HG02870 (cell line): ENCODE measurements around the gene PROX2.

ENCODE experiments used
- ATAC-seq: cut with Tn5 transposase; IDR thresholded peaks from one replicate; pipeline ENCODE4 v1.9.1; 2021; ENCODE audit warnings: mild to moderate bottlenecking, moderate library complexity; ENCODE audit not compliant: unreplicated experiment

PROX2 gene

GRCh38 chr14:74881431-74882102 is 5.6 kb upstream of the PROX2 start, which contains the start of gene DLST:
DLST (plus strand) TSS chr14:74881916; CDS start chr14:74881954, 38 bp downstream.
- peak; percentile 89 for ATAC-seq

DNA sequence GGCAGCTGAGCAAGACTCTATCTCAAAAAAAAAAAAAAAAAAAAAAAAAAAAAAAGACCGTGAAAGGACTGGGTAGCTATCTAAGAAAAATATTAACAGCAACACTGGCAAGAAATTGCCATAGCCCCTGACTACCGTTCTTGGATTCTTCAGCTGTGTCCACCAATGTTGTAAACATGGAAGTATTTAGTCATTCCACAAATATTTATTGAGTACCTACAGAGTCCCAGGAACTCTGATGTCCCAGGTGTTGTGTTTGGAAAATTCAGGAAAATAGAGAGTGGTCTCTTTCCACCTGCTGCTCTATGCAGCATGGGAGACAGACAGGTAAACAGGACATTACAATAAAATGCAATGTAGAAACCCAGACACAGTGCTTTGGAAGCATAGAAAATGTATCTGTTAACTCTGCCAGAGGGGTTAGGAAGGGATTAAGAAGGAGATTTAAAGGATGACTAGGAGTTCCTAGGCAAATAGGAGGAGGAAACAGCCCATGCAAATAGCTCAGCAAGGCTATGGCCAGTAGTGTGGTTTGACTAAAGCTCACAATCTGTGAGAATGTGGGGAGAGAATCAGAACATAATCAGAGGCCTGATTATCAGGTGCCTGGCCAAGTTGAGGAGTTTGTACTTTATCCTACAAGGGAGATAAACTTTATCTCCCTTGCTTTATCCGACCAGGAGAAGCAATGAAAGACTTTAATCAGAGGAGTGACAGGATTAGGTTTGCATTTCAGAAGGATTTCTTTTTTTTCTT is 3.7 kb upstream of the PROX2 start:
- no peak for ATAC-seq

- ATAC-seq: no peak
Observed at GRCh38 chr14:74875204-74875603, 741 bp downstream of the PROX2 start.

DNA sequence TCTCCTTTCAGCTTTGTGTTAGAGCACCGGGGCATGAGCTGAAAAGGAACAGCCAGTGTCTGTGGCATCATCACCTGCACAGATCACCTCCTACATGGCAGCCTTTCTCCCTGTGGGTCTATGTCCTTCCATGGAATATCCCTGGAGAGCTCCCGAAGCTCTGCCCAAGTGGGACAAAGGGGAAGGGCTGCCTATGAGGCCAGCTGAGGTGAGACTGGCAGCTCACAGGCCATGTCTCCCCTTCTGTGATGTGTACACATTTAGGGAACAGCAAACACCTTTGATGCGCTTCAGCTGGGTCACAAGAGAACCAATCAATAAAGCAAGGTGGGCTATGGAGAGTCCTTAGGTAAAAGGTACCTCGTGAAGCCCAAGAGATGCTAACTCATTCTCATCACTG is 4.1 kb downstream of the PROX2 start:
- no peak for ATAC-seq

DNA sequence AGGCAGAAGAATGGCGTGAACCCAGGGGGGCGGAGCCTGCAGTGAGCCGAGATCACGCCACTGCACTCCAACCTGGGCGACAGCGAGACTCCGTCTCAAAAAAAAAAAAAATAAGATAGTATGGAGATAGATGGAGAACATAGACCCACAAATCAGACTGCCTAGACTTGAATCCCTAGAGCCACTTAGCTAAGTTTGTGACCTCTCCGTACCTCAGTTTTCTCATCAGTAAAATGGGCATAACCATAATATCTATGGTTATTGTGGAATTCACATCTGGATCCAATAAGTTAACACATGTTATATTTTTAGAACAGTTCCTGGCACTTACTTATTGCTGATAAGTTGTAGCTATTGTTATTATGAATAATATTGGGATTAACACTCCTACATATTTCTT is 7.2 kb downstream of the PROX2 start:
- ATAC-seq: no peak

DNA sequence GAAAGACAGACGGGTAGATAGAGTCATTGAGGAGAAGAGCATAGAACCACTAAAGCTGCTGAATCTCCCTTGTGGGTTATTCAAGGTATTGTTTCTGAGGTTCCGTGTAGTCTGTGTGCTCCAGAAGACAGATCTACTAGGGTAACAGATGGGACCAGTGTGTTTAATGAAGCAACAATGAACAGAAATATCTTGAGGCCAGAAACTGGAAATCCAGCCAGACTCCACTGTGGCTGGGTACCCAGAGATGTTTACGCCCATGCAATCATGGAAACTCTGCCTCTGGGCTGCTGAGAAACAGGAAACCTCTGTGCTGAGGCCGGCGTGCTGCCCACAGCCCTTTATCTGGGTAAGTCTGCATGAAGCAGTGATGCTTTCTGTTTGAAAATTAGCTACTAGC is 8.3 kb downstream of the PROX2 start:
- ATAC-seq: no peak

- no peak for ATAC-seq
Observed at GRCh38 chr14:74866708-74867389, 9.1 kb downstream of the PROX2 start.

DNA sequence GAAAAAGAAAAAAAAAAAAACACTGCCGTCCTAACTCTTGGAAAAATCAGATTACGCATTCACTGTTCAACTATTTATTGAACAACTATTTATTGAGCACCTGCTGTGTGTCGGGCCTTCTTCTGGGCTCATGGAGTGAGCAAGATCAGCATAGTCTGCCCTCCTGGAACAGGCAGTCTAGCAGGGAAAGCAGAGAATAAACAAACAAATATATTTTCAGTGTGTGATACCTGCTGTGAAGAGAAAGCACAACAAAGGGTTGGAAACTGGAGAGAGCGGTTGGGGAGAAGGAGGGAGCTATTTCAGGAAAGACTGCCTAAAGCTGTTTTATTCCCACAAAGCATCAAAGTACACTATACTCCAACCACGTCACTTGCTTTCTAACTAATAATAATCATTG is 10.8 kb downstream of the PROX2 start:
- ATAC-seq: no peak

GRCh38 chr14:74864198-74864597 is 11.7 kb downstream of the PROX2 start:
- ATAC-seq: no peak

GRCh38 chr14:74863274-74863673 is 12.7 kb downstream of the PROX2 start:
- ATAC-seq: no peak

GRCh38 chr14:74861734-74862090 is 14.2 kb downstream of the PROX2 start:
- no peak for ATAC-seq

DNA sequence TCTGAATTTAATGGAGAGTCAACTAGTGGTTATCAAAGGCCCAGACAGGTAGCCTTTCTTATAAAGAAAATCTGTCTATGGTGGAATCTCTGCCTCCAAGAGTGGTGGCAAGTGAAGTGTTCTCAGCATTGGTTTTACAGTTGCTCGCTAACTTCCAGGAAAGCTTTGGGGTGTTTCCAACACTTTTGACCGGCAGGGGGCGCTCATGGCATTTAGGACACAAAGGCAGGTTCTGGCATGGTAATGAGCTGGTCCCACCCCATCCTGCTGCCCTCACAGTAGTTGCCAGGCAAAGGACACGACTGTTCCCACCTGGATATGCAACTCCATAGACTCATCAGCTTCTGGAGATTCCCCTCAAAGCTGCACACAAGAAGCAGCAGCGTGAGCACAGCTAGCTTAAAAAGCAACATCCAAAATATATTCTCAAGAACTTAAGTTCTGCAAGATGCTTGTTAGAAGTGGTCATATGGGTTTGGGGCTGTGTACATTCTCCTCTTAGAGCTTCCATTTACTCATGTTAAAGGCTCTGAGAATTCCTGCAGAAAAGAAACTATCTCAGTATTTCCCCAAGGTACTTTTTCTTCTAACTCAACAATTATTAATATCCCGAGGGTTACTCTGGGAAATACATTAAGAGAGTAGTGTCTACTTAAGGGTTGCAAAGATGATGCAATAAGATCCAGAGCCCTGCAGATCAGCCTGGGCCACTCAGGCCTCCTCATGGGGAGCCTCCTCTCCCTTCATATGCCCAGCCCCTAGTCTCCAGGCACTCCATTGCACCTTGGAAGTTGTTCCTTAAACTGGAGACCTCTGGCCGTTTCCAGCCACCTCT is 14.8 kb downstream of the PROX2 start:
- ATAC-seq: no peak

GRCh38 chr14:74859757-74860552 is 16.0 kb downstream of the PROX2 start:
- no peak for ATAC-seq

DNA sequence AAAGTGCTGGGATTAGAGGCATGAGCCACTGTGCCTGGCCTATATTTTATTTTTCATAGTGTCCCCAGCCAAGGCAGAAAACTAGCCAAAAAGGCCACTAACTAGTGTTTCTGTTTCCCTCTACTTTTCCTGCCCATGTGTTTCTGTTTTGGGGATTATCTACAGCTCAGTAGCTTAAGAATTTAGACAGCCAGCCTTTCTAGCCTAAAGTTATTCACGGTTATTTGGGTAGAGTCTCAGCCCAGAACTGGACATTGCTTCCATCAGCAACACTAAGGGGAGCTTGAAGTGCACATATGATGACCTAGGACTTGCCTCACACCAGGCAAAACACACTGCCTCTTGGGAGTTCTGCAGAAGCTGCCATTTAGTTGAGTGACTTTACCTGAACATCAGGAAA is 17.9 kb downstream of the PROX2 start:
- no peak for ATAC-seq

DNA sequence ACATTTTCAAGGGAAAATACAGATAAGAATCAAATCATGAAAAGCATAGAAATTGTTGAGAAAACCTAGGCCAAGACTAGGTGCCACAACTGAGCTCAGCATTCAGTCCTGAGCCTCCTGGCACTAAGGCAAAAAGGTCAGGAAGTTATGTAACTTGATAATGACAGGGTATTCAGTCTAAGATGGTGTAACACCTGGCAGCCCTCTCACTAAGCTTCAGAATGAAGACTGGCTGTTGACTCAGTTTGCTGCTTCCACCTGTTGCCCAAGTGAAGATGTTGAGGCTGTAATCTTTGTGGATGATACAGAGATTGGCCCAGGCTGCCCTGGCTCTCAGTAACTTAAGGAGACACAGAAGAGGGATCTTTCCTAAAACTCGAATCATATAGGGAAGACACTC is 19.6 kb downstream of the PROX2 start:
- ATAC-seq: no peak

DNA sequence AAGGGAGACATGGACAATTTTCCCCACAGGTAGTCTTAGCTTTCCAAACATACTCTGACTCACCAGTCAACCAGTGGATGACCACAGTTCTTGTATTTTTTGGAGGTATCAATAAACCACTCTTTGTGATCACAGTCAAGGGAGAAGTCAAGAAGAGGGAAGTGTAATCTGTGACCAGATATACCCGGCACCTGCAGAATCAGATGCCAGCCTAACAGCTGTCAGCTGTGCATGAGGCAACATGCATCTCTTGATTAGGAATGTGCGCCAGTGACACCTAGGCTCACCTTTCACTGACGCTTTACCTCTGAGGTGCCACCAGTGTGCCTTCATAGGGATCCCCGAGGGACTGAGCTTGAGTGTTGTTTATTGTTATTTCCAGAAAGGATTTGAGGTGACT is 20.0 kb downstream of the PROX2 start:
- ATAC-seq: no peak

- no peak for ATAC-seq
Observed at GRCh38 chr14:74855021-74855420, 20.9 kb downstream of the PROX2 start.

DNA sequence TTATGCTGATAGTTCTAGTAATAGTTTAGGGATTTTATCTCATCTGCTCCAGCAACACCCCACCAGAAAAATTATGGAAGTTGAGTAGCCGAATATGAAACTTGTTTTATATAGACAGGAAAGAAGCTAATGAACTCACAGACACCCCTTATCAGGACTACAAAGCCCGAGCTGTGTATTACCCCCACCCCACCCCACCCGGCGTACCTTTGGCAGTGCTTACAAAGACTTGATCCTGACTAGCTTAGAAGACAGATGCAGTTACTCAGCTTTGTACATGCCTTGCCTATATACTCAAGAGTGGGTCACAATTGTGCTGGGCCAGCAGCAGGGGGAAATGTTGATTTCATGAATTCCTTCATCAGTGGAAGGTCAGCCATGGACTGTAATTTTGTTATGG is 22.4 kb downstream of the PROX2 start:
- ATAC-seq: no peak

- ATAC-seq: no peak
Observed at GRCh38 chr14:74852922-74853530, 22.9 kb downstream of the PROX2 start.

- no peak for ATAC-seq
Observed at GRCh38 chr14:74848768-74849167, 27.2 kb downstream of the PROX2 start.
